Head of caudate nucleus (tissue), 42 donors: Measurements from ENCODE around the gene DPYD.
A peak's percentile ranks its signal among the peaks of the same experiment; 100 is the strongest.

Source experiments
- DNase-seq, 42 donors: peaks; one replicate each; pipeline versions ENCODE4 v3.0.0 to v3.0.0-alpha.2; 2020 to 2021; ENCODE audit warnings: mixed read lengths in 7 of 42
- intact Hi-C: fragments of 100-400 bp; cut with DNase I; formaldehyde crosslinking; loops from one replicate; pipeline ENCODE4 v1.15.0; 2022

The DPYD gene

GRCh38 chr1:97654876-97655585, 265.8 kb downstream of the DPYD start:
- DNase-seq: no peak
- intact Hi-C loops: no loop called here

GRCh38 chr1:97651250-97651649, 269.6 kb downstream of the DPYD start:
- intact Hi-C loops: no loop called here
- DNase-seq: no peak

- intact Hi-C loops: no loop called here
- no peak for DNase-seq
Measured at GRCh38 chr1:97649591-97649990, 271.2 kb downstream of the DPYD start.

- intact Hi-C loops: no loop called here
- DNase-seq: no peak
Measured at GRCh38 chr1:97647776-97648175, 273.1 kb downstream of the DPYD start.

GRCh38 chr1:97646071-97646470, 274.8 kb downstream of the DPYD start:
- DNase-seq: no peak
- intact Hi-C loops: no loop called here

- intact Hi-C loops: no loop called here
- no peak for DNase-seq
Measured at GRCh38 chr1:97640677-97641076, 280.2 kb downstream of the DPYD start.

GRCh38 chr1:97636941-97637340, 283.9 kb downstream of the DPYD start:
- intact Hi-C loops: no loop called here
- DNase-seq: no peak

- no peak for DNase-seq
- intact Hi-C loops: no loop called here
Measured at GRCh38 chr1:97634758-97635157, 286.1 kb downstream of the DPYD start.

GRCh38 chr1:97632776-97633175, 288.1 kb downstream of the DPYD start:
- intact Hi-C loops: no loop called here
- DNase-seq: no peak

- intact Hi-C loops: no loop called here
- DNase-seq: no peak
Measured at GRCh38 chr1:97632075-97632474, 288.8 kb downstream of the DPYD start.

- intact Hi-C loops: no loop called here
- DNase-seq: peak in 23 of 42 donors; percentile 7 to 62 (median 20)
Measured at GRCh38 chr1:97630948-97631347, 289.9 kb downstream of the DPYD start.

GRCh38 chr1:97630281-97630680, 290.6 kb downstream of the DPYD start:
- intact Hi-C loops: no loop called here
- DNase-seq: no peak

- intact Hi-C loops: no loop called here
- no peak for DNase-seq
Measured at GRCh38 chr1:97623220-97623619, 297.6 kb downstream of the DPYD start.

- intact Hi-C loops: no loop called here
Measured at GRCh38 chr1:97621955-97622354, 298.9 kb downstream of the DPYD start.

GRCh38 chr1:97619706-97620105, 301.1 kb downstream of the DPYD start:
- intact Hi-C loops: no loop called here
- no peak for DNase-seq

More at GRCh38 chr1:97621955-97622354, 298.9 kb downstream of the DPYD start:
- no peak for DNase-seq

GRCh38 chr1:97610748-97611147, 310.1 kb downstream of the DPYD start:
- intact Hi-C loops: no loop called here

GRCh38 chr1:97610102-97610501, 310.7 kb downstream of the DPYD start:
- intact Hi-C loops: no loop called here
- no peak for DNase-seq

More at GRCh38 chr1:97610748-97611147, 310.1 kb downstream of the DPYD start:
- DNase-seq: no peak

GRCh38 chr1:97608272-97608671, 312.6 kb downstream of the DPYD start:
- DNase-seq: no peak
- intact Hi-C loops: no loop called here

- no peak for DNase-seq
- intact Hi-C loops: no loop called here
Measured at GRCh38 chr1:97603776-97604175, 317.1 kb downstream of the DPYD start.

GRCh38 chr1:97603218-97603617, 317.6 kb downstream of the DPYD start:
- intact Hi-C loops: no loop called here

GRCh38 chr1:97599447-97599846, 321.4 kb downstream of the DPYD start:
- no peak for DNase-seq
- intact Hi-C loops: no loop called here

More at GRCh38 chr1:97603218-97603617, 317.6 kb downstream of the DPYD start:
- DNase-seq: no peak
